ENCODE results near the gene PLOD3.

Gene PLOD3

DNA sequence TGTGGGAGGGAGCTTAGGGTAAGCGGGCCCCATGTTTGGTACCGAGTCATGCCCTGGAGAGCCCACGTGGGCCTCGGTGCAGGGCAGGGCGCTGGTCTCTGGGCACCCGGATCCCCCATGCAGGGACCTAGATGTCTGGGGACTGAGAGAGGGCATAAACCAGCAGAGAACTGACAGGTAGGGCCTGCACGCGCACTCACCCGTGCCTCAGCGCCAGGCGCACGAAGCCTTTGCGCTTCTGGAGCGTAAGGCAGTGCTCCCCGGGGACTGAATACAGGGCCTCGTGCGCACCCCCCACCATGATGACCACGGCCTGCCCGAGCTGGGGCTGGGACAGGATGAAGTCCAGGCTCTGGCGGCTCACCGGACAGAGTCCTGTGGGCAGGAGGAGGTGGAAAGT is 19.4 kb downstream of the PLOD3 start:
- Mint-ChIP-seq H3K27ac (no peak overlapping the region), H3K9me3 (no peaks in the 10 kb centered on the region), H3K4me1 (ENCODE audit: low read depth) (peaks cover 18% of the 10 kb centered on the region), H3K4me3 (no peak overlapping the region), H3K36me3 (ENCODE audit: low read depth) (no peaks in the 10 kb centered on the region), H3K27me3 (peaks cover 75% of the 10 kb centered on the region)
- intact Hi-C loops (cut with micrococcal nuclease): no loop called here

DNA sequence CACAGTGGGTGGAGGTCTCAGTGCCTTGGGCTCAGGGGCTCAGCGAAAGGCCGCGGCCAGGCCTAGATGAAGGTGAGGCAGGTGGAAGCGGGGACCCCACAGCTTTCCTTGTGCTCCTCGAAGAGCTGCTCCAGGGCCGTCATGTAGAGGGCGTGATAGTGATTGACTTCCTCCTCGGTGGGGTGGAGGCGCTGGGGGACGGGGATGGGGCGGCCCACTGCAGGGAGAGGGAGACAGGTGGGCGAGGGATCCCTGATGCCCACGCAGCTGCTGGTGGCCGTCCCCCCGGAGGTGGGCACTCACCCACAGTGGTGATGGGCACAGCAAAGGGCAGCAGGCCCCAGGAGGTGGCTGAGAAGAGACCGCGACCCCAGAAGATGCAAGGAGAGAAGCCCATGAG is 21.5 kb downstream of the PLOD3 start:
- intact Hi-C loops (cut with micrococcal nuclease): no loop called here
- Mint-ChIP-seq H3K27me3 (peaks cover 57% of the 10 kb centered on the region), H3K36me3 (ENCODE audit: low read depth) (no peaks in the 10 kb centered on the region), H3K4me1 (ENCODE audit: low read depth) (peaks cover 5% of the 10 kb centered on the region), H3K9me3 (no peaks in the 10 kb centered on the region), H3K4me3 (no peak overlapping the region), H3K27ac (no peak overlapping the region)

DNA sequence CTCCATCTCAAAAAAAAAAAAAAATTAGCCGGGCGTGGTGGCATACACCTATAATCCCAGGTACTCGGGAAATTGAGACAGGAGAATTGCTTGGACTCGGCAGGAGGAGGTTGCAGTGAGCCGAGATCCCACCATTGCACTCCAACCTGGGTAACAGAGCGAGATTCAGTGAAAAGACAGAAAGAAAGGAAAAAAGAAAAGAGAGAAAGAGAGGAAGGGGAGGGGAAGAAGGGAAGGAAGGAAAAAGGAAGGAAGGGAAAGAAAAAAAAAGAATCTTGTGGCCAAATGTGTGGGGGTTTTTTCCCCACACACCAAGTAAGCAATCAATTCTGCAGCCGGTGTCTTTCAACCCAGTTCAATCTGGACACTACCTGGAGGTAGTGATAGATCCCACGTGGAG is 28.3 kb downstream of the PLOD3 start:
- intact Hi-C loops (cut with micrococcal nuclease): no loop called here
- H3K4me3 Mint-ChIP-seq: no peak overlapping the region
- no peaks in the 10 kb centered on the region for H3K9me3 Mint-ChIP-seq
- H3K36me3 Mint-ChIP-seq (ENCODE audit: low read depth): no peaks in the 10 kb centered on the region
- H3K27me3 Mint-ChIP-seq: peaks cover 34% of the 10 kb centered on the region
- peaks cover 18% of the 10 kb centered on the region for H3K4me1 Mint-ChIP-seq (ENCODE audit: low read depth)
- no peak overlapping the region for H3K27ac Mint-ChIP-seq

DNA sequence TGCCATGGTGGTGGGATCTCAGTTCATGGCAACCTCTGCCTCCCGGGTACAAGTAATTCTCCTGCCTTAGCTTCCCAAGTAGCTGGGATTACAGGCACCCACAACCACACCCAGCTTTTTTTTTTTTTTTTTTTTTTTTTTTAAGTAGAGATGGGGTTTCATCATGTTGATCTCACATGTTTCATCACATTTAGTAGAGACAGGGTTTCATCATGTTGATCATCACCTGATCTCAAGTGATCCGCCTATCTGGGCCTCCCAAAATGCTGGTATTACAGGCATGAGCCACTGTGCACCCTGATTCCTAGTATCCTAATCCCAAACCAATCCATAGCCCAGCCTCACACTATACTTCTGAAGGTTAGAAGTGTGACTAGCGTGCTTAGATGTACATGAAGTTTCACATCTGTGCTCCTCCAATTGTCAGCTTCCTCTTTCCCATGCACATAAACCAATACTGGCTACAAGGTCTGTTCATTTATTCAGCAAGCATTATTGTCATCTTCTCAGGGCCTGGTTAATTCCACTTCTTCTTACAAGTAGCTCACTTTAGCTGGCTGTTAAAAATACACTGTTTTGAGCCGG is 30.4 kb downstream of the PLOD3 start:
- Mint-ChIP-seq H3K27ac (peak overlapping the region; percentile 7), H3K4me3 (no peak overlapping the region), H3K4me1 (ENCODE audit: low read depth) (peaks cover 23% of the 10 kb centered on the region), H3K36me3 (ENCODE audit: low read depth) (no peaks in the 10 kb centered on the region), H3K27me3 (peaks cover 43% of the 10 kb centered on the region), H3K9me3 (peaks cover 8% of the 10 kb centered on the region)
- intact Hi-C loops (cut with micrococcal nuclease): no loop called here

DNA sequence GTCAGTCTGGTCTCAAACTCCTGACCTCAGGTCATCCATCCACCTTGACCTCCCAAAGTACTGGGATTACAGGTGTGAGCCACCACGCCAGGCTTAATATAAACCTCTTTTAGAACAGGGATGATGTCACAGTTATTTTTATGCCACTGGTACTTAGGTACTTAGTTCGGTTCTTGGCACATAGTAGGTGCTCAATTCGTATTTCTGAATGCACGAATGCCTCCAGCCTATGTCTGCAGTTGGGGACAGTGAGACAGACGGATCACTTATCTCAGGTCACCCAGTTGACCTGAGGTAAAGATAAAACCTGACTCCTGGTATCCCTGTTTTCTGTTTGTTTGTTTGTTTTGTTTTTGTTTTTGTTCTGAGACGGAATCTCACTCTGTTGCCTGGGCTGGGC is 31.2 kb downstream of the PLOD3 start:
- H3K36me3 Mint-ChIP-seq (ENCODE audit: low read depth): no peaks in the 10 kb centered on the region
- intact Hi-C loops (cut with micrococcal nuclease): no loop called here
- H3K27ac Mint-ChIP-seq: no peak overlapping the region
- peaks cover 23% of the 10 kb centered on the region for H3K4me1 Mint-ChIP-seq (ENCODE audit: low read depth)
- no peak overlapping the region for H3K4me3 Mint-ChIP-seq
- peaks cover 8% of the 10 kb centered on the region for H3K9me3 Mint-ChIP-seq
- peaks cover 48% of the 10 kb centered on the region for H3K27me3 Mint-ChIP-seq

DNA sequence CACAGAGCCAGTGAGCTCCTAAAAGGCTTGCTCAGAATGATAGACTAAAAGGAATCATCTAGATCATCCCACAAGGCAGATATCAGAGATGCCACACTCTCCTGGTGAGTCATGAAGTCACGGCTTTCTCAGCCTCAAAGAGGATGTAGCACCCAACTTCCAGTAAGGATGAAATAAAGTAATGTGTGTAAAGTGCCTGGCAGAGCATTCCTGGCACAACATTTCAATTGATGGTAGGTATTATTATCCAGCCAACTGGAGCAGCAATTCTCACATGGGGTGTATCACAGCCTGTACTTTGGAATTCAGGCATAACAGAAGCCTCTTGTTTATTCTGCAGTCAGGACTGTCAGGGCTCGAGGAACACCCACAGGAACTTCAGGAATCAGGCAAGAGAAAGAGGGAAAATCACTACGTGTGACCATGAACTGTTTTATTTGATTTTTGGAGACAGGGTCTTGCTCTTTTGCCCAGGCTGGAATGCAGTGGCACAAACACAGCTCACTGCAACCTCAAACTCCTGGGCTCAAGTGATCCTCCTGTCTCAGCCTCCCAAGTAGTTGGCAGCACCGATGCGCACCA is 32.0 kb downstream of the PLOD3 start:
- Mint-ChIP-seq H3K27ac (no peak overlapping the region), H3K4me3 (no peak overlapping the region), H3K27me3 (peaks cover 52% of the 10 kb centered on the region), H3K36me3 (ENCODE audit: low read depth) (no peaks in the 10 kb centered on the region), H3K9me3 (peaks cover 8% of the 10 kb centered on the region), H3K4me1 (ENCODE audit: low read depth) (peaks cover 23% of the 10 kb centered on the region)
- intact Hi-C loops (cut with micrococcal nuclease): no loop called here

DNA sequence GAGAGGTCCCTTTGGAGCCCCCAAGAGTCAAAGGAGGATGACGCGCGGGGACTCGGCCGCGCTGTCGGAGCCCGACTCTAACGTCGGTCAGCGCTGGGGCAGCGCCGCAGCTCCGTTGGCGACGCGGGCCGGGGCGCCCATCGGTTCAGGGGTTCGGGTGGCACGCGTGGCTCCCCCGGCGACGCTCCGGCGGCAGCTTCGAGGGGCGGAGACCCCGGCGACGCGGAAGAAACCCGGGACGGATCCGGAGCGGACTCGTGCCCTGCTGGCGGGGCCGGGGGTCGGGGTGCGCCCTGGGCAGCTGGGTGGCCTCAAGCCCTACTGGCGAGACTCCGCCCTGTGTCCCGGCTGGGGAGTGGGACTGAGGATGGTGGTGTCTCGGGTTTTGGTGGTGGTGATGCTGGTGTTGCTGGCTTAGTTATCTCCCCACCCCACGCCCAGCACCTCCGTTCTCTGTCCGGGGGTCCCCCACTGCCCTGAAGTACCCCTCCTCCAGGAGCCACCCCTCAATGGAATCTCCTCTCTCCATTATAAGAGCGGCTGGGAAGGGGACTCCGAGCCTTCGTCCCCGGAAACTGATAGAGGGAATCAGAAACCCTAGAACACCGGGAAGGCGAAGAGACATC is 37.1 kb downstream of the PLOD3 start, which contains the start of gene NAT16:
Gene NAT16, minus strand, starts transcription at position 164 of the 626 bp plus-strand sequence. CDS start 5,486 bp downstream, outside the sequence.
- intact Hi-C loops (cut with micrococcal nuclease): no loop called here
- H3K9me3 Mint-ChIP-seq: peaks cover 8% of the 10 kb centered on the region
- no peak within 1 kb of the TSS for H3K4me3 Mint-ChIP-seq
- no peak within 1 kb of the TSS for H3K27ac Mint-ChIP-seq
- H3K4me1 Mint-ChIP-seq (ENCODE audit: low read depth): peaks cover 19% of the 10 kb centered on the region
- H3K27me3 Mint-ChIP-seq: peaks cover 89% of the 10 kb centered on the region
- no peaks in the 10 kb centered on the region for H3K36me3 Mint-ChIP-seq (ENCODE audit: low read depth)

DNA sequence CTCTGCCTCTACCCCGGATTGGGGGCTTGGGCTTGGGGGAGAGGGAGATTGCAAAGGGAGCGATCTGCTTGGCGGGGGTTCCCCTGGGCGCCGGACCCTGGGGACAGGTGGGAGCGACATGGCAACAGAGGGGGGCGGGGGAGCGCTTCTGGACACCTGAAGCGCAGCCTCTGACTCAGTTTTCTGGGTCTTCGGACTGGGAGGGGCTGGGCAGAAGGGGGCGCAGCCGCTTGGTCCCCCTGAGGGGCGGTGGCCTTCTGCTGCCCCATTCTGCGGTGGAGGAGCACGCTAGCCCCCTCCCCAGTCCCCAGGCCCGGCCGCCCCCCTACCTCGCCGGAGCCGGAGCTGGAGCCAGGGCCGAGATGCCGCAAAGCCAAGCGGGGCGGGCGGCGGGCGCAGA is 37.7 kb downstream of the PLOD3 start:
- H3K27me3 Mint-ChIP-seq: peaks cover 88% of the 10 kb centered on the region
- H3K36me3 Mint-ChIP-seq (ENCODE audit: low read depth): no peaks in the 10 kb centered on the region
- peaks cover 8% of the 10 kb centered on the region for H3K9me3 Mint-ChIP-seq
- H3K4me3 Mint-ChIP-seq: no peak overlapping the region
- H3K27ac Mint-ChIP-seq: no peak overlapping the region
- H3K4me1 Mint-ChIP-seq (ENCODE audit: low read depth): peaks cover 17% of the 10 kb centered on the region
- intact Hi-C loops (cut with micrococcal nuclease): no loop called here

DNA sequence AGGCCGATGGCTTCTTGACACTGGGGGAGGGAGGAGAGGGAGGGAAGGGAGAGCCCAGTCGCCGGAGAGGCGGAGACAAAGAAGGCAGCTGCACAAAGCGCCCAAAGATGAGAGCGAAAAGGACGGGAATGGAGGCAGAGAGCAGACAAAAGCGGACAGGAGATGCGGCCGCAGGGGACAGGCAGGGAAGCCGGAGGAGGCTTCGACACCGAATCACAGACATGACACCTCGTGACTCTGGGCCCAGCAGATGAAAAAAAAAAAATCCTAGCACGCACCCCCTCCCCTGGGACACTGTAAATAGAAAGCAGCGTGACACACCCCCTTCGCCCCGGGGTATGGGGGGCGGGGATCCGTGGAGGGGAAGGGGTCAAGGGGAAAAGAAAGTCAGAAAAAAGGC is 38.3 kb downstream of the PLOD3 start:
- intact Hi-C loops (cut with micrococcal nuclease): no loop called here
- Mint-ChIP-seq H3K36me3 (ENCODE audit: low read depth) (no peaks in the 10 kb centered on the region), H3K9me3 (peaks cover 8% of the 10 kb centered on the region), H3K4me3 (no peak overlapping the region), H3K27me3 (peaks cover 90% of the 10 kb centered on the region), H3K27ac (no peak overlapping the region), H3K4me1 (ENCODE audit: low read depth) (peaks cover 19% of the 10 kb centered on the region)

DNA sequence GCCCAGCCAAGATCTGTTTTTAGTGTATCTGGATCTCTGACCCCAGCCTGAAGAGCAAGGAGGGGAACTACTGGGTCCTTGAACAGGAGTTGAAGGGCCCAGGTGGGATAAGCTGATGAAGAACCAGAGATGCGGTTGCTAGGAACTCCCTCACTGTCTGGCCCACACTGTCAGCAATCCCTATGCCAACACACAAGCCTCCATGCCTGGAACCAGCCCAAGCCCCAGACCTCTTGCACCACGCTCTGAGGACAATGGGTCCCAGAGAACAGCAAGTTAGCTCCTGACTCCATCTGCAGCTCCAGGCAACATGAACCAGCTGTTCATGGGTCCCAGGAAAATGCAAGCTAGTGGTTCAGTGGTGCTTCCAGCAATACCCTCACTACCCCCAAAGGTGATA is 39.7 kb downstream of the PLOD3 start:
- Mint-ChIP-seq H3K27me3 (peaks cover 98% of the 10 kb centered on the region), H3K36me3 (ENCODE audit: low read depth) (no peaks in the 10 kb centered on the region), H3K9me3 (peaks cover 6% of the 10 kb centered on the region), H3K4me1 (ENCODE audit: low read depth) (peaks cover 32% of the 10 kb centered on the region), H3K27ac (no peak overlapping the region), H3K4me3 (no peak overlapping the region)
- intact Hi-C loops (cut with micrococcal nuclease): no loop called here

DNA sequence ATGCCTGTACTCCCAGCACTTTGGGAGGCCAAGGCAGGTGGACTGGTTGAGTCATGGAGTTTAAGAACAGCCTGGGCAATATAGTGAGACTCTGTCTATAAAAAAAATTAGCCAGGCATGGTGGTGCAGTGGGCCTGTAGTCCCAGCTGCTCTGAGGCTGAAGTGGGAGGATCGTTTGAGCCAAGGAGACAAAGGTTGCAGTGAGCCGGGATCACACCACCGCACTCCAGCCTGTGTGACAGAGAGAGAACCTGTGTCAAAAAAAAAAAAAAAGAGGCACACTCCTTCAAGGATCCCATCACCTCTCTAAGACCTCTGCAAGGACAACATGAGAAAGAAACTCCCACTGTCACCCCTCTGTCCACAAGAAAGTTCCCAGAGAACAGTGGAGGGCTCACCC is 41.7 kb downstream of the PLOD3 start:
- Mint-ChIP-seq H3K27ac (no peak overlapping the region), H3K4me3 (no peak overlapping the region), H3K27me3 (peaks cover 99% of the 10 kb centered on the region), H3K36me3 (ENCODE audit: low read depth) (no peaks in the 10 kb centered on the region), H3K9me3 (no peaks in the 10 kb centered on the region), H3K4me1 (ENCODE audit: low read depth) (peaks cover 46% of the 10 kb centered on the region)
- intact Hi-C loops (cut with micrococcal nuclease): no loop called here

DNA sequence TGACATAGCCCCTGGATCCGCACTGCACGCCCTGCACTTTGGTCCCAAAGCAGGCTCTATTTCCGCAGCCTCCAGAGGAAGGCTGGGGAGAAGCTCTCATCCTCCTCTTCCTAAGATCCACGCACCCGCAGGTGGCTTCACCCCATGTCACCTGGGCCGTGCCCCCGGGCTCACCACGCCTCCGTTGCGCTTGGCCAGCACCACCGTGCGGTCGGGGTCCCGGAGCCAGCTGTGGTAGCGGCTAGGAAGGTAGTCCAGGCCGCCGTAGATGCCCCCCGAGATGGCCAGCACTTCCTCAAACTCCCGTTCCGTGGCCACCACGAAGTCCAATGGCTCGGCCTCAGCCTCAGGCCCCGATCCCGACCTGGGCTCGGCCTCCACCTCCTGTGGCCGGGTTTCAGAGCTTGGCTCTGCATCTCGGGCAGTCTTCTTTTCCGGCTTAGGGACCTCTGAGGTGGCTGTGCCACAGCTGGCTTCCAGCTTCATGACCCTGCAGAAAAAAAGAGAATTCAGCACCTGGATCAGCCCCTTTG is 43.0 kb downstream of the PLOD3 start:
- intact Hi-C loops (cut with micrococcal nuclease): no loop called here
- Mint-ChIP-seq H3K4me1 (ENCODE audit: low read depth) (peaks cover 58% of the 10 kb centered on the region), H3K27ac (no peak overlapping the region), H3K27me3 (peaks cover 99% of the 10 kb centered on the region), H3K36me3 (ENCODE audit: low read depth) (no peaks in the 10 kb centered on the region), H3K4me3 (no peak overlapping the region), H3K9me3 (no peaks in the 10 kb centered on the region)

DNA sequence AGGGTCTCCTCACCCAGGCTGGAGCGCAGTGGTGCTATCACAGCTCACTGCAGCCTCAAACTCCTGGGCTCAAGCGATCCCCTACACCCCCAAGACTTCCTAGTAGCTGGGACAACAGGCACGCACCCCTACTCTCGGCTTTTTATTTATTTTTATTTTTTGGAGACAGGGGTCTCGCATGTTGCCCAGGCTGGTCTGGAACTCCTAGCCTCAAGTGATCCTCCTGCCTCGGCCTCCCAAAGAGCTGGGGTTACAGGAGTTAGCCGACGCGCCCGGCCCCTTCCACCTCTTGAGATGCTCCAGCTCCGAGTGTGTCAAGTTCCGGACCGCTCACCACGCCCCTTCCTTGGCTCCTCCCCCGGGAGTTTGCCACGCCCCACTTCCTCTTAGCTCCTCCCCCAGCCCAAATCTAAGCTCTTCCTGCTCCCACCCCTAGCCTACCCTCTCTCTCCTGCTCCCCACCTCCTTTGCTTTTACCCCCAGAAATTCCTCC is 43.6 kb downstream of the PLOD3 start:
- Mint-ChIP-seq H3K4me3 (peak overlapping the region; percentile 20), H3K27ac (no peak overlapping the region), H3K9me3 (no peaks in the 10 kb centered on the region), H3K36me3 (ENCODE audit: low read depth) (no peaks in the 10 kb centered on the region), H3K27me3 (peaks cover 99% of the 10 kb centered on the region), H3K4me1 (ENCODE audit: low read depth) (peaks cover 58% of the 10 kb centered on the region)
- intact Hi-C loops (cut with micrococcal nuclease): no loop called here

Data from dendritic cell treated with granulocyte-macrophage colony-stimulating factor and Interleukin-4, amounts not matched to agents 40 ng/mL and 50 ng/mL, for 4 days (primary cell).